Stimulated activated naive CD8-positive, alpha-beta T cell treated with anti-CD3 and anti-CD28 coated beads, Interleukin-15, Interleukin-2, amounts not matched to agents 100 ng/mL and 50 ng/mL, for 24 hours (primary cell): ENCODE measurements around the gene CXCL12.

Experiments used
- H3K27ac Mint-ChIP-seq: one replicate; pipeline ENCODE4 v1.8.0; 2021; ENCODE audit warnings: mild to moderate bottlenecking, mixed read lengths
- H3K27me3 Mint-ChIP-seq: one replicate; pipeline ENCODE4 v1.8.0; 2021; ENCODE audit warnings: mixed read lengths
- H3K36me3 Mint-ChIP-seq: one replicate; pipeline ENCODE4 v1.8.0; 2021; ENCODE audit warnings: low read depth, mixed read lengths
- H3K4me1 Mint-ChIP-seq: one replicate; pipeline ENCODE4 v1.8.0; 2021; ENCODE audit warnings: low read depth, mixed read lengths
- H3K4me3 Mint-ChIP-seq: one replicate; pipeline ENCODE4 v1.8.0; 2021; ENCODE audit warnings: mild to moderate bottlenecking, mixed read lengths
- H3K9me3 Mint-ChIP-seq: one replicate; pipeline ENCODE4 v1.8.0; 2021; ENCODE audit warnings: mixed read lengths

Gene CXCL12

DNA sequence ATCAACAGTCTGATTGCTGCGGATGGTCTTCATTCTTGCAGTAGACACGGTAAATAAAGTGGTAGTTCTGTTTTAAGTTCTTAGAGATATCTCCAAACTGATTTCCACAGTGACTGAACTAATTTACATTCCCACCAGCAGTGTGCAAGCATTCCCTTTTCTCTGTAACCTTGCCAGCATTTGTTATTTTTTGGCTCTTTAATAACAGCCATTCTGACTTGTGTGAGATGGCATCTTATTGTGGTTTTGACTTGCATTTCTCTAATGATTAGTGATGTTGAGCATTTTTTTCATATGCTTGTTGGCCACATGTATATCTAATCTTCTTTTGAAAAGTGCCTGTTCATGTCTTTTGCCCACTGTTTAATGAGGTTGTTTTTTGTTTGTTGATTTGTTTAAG is 30.2 kb upstream of the CXCL12 start:
- H3K36me3 Mint-ChIP-seq = no peaks in the 10 kb centered on the region
- no peak overlapping the region for H3K27ac Mint-ChIP-seq
- H3K27me3 Mint-ChIP-seq = peaks cover 17% of the 10 kb centered on the region
- H3K4me3 Mint-ChIP-seq = no peak overlapping the region
- peaks cover 8% of the 10 kb centered on the region for H3K9me3 Mint-ChIP-seq
- H3K4me1 Mint-ChIP-seq = no peaks in the 10 kb centered on the region

DNA sequence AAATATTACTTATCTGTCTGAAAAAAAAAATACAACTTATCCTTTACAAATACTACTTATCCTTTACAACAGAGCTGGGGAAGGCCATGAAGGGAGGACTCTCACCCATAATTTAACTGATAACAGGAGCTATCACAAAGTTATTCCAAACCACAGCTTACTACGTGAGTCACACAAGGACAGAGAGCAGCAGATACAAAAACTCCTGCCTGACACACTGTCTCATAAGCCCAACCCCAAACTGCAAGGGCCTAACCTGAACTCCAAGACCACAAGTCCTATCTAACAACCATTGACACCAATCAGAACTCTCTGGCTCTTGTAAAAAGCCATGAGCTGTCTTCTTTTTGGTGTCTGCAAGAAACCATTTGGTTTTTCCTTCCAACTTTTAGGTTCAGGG is 28.5 kb upstream of the CXCL12 start:
- Mint-ChIP-seq H3K9me3 (peaks cover 8% of the 10 kb centered on the region), H3K4me1 (no peaks in the 10 kb centered on the region), H3K27ac (no peak overlapping the region), H3K27me3 (peaks cover 17% of the 10 kb centered on the region), H3K36me3 (no peaks in the 10 kb centered on the region), H3K4me3 (no peak overlapping the region)

DNA sequence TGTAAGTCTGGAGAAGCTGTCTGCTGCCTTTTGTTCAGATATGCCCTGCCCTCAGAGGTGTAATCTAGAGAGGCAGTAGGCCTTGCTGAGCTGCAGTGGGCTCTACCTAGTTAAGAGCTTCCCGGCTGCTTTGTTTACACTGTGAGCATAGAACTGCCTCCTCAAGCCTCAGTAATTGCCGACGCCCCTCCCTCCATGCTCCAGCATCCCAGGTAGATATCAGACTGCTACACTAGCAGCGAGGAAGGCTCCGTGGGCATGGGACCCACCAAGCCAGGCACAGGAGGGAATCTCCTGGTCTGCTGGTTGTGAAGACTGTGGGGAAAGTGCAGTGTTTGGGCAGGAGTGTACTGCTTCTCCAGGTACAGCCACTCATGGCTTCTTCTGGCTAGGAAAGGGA is 26.4 kb upstream of the CXCL12 start:
- H3K36me3 Mint-ChIP-seq = no peaks in the 10 kb centered on the region
- no peak overlapping the region for H3K27ac Mint-ChIP-seq
- H3K4me3 Mint-ChIP-seq = no peak overlapping the region
- H3K27me3 Mint-ChIP-seq = peaks cover 11% of the 10 kb centered on the region
- H3K4me1 Mint-ChIP-seq = no peaks in the 10 kb centered on the region
- H3K9me3 Mint-ChIP-seq = peaks cover 8% of the 10 kb centered on the region

DNA sequence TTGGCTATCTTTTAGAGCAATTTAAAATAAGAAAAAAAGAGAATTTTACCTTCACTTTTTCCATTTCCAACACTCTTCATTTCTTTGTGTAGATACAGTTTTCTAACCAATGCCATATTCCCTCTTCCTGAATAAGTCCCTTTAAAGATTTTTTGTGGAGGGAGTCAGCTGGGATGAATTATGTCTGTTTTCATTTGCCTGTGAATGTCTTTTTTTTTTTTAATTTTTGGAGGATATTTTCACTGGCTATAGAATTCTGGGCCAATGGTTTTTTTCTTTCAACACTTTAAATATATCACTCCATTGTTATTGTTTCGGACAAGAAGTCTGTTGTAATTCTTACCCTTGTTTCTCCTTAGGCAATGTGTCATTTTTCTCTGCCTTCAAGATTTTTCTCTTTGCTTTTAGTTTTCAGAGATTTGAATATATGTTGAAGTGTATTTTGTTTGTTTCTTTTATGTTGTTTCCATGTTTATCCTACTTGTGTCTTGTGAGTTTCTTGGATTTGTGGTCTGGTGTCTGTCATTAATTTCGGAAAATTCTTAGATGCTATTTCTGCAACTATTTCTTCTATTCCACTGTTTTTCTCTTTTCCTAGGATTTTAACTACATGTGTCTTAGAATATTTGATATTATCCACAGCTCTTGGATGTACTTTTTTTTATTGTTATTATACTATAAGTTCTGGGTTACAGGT is 20.0 kb upstream of the CXCL12 start:
- Mint-ChIP-seq H3K36me3 (no peaks in the 10 kb centered on the region), H3K4me1 (no peaks in the 10 kb centered on the region), H3K4me3 (no peak overlapping the region), H3K9me3 (no peaks in the 10 kb centered on the region), H3K27me3 (peaks cover 10% of the 10 kb centered on the region), H3K27ac (no peak overlapping the region)

DNA sequence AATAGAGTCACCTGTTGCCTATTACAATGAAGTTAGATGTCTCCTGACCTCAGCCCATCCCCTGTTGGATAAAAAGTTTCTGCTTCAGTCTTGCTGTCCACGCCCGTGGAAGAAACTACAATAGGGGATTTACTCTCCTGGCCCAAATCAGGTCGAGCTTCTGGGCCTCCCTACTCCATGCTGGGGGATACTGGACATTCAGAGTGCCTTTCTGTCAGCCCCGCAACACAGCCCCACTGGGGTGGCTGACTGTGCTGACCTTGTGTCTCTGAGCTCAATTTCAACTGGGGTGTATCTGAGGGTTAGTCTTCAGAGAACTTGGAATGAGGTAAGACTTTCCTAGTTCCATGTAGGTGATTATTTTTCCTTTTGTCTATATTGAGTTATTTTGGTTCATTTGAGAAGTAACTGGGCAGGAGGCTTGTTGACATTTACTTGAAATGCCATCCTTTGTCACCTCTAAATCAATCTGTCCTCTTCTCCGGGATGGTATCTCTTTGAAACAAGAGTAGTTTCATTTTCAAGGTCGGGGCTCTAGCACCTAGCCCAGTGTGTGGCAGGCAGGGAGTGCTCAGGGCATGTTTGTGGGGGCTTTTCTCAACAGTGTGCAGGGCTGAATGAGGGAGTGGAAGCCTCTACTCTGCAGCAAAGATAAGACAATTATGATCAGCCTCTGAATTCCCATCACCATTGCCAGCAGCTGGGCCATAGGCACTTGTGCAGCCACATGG is 17.7 kb upstream of the CXCL12 start:
- no peaks in the 10 kb centered on the region for H3K9me3 Mint-ChIP-seq
- H3K4me1 Mint-ChIP-seq = no peaks in the 10 kb centered on the region

DNA sequence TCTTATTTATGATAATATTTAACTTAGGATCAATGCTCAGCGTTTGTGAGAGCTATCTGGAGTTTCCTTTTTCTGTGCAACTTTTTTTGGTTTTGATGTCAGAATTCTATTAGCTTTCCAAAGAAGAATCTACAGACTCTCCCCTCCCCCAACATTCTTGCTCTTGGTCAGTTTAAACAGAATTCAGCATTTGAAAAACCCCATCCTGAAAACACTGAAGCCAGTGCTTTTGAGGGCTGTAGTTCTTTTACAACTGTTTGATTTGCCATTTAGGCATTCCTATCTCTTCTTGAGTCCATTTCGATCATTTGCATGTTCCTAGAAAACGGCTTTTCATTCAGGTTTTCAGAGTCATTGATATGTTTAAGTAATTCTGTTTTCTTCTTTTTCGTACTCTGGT is 15.6 kb upstream of the CXCL12 start:
- H3K27ac Mint-ChIP-seq = no peak overlapping the region
- no peaks in the 10 kb centered on the region for H3K9me3 Mint-ChIP-seq
- H3K4me1 Mint-ChIP-seq = no peaks in the 10 kb centered on the region
- no peak overlapping the region for H3K4me3 Mint-ChIP-seq
- peaks cover 10% of the 10 kb centered on the region for H3K27me3 Mint-ChIP-seq
- no peaks in the 10 kb centered on the region for H3K36me3 Mint-ChIP-seq

More for the DNA sequence above, 17.7 kb upstream of the CXCL12 start:
- Mint-ChIP-seq H3K36me3 (no peaks in the 10 kb centered on the region), H3K27ac (no peak overlapping the region), H3K4me3 (no peak overlapping the region), H3K27me3 (peaks cover 10% of the 10 kb centered on the region)

DNA sequence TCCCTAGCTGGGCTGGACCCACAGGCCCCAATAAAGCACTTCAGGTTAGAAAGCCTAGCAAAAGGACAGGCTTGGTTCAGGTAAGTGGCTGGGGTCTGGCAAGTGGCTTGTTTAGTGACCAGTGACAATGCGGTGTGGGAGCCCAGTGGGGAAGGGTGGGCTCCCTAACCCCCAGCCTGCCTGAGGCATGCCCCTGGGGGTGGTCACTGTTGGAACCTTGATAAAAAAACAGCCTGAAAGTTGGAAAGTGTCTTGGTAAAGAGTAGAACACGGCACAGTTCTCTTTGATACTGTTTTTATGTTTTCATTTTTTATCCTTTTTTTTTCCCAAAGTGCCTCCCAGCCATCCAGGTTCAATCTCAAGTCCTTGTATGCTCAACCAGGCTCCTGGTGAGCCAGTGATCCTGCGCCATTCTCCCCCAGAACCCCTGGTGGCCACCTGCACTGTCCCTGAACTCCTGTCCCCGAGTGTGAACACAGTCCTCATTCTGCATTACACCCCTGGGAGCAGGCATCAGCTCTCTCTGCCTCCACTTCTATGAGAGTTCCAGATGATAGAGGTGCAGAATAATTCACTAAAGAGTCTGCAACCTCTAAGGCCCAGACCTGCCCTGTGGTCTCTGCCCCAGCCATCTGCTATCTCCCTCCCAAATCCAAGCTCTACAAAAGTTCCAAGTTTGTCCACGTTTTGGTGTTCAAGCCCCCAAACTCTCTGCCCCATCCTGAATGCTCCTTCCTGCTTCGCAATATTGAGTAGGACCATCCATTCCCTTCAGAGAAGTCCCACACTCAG is 15.0 kb upstream of the CXCL12 start:
- Mint-ChIP-seq H3K9me3 (no peaks in the 10 kb centered on the region), H3K4me3 (no peak overlapping the region), H3K36me3 (no peaks in the 10 kb centered on the region), H3K27me3 (peaks cover 10% of the 10 kb centered on the region), H3K27ac (no peak overlapping the region), H3K4me1 (no peaks in the 10 kb centered on the region)

DNA sequence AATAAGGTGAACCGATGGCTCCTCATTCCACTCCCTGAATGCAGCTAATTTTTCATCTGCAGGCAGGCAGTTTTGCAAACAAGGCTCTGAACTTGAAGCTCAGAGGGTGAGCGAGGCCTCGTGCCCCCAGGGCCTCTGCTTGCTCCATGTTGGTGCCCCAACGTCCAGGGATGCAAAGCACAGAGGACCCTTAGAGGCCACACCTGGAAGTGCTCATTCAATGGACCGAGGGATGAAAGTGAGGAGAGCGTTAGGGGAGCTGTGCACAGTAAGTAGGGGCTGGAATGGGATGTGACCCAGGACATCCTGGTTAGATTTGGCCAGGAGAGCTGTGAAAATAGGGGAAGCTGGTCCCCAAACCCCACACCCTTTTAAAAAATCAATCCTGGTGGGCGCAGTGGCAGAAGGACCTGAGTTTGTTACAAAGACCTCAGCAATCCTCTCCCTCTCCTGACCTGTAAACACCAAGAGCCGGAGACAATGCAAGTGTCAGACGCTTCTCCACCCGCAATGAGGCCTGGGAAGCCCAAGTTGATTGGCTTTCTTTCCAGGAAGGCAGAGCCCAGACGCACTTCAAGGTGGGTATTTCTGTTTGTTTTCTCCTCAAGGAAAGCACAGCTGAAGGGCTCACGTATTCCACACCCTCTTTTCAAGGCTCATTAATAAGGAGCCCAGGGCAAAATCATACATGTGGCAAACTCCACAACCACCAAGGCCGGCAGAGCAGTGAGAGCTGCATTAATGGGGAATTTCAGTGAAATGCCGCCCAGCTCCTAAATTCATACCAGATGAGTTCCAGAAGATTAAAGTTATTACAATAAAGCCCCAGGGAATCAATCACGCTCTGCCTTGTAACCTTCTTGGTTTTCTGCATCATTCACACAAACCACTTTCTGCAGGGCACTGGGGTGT is 14.1 kb upstream of the CXCL12 start:
- Mint-ChIP-seq H3K27ac (no peak overlapping the region), H3K4me1 (no peaks in the 10 kb centered on the region), H3K4me3 (no peak overlapping the region), H3K36me3 (no peaks in the 10 kb centered on the region), H3K27me3 (peaks cover 10% of the 10 kb centered on the region), H3K9me3 (no peaks in the 10 kb centered on the region)

DNA sequence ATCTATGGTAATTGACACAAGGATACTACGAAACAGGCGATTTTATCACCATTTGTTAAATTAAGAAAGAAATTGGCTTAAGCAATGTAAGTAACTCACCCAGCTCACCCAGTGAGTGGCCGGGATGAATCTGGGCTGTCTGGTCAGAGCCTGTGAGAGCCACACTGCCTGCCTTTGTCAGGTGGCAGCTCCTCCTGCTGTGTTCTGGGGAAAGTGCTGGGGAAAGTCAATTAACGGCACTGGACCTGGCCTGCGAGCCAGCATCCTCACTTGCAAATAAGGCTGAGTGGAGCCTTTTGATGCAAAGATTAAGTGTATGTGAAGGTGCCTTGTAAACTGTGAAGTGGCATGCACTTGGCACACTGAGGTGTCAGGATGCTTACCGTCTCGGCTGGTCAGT is 13.4 kb upstream of the CXCL12 start:
- no peak overlapping the region for H3K27ac Mint-ChIP-seq
- H3K9me3 Mint-ChIP-seq = no peaks in the 10 kb centered on the region
- no peaks in the 10 kb centered on the region for H3K4me1 Mint-ChIP-seq
- no peak overlapping the region for H3K4me3 Mint-ChIP-seq
- H3K27me3 Mint-ChIP-seq = peaks cover 6% of the 10 kb centered on the region
- H3K36me3 Mint-ChIP-seq = no peaks in the 10 kb centered on the region

DNA sequence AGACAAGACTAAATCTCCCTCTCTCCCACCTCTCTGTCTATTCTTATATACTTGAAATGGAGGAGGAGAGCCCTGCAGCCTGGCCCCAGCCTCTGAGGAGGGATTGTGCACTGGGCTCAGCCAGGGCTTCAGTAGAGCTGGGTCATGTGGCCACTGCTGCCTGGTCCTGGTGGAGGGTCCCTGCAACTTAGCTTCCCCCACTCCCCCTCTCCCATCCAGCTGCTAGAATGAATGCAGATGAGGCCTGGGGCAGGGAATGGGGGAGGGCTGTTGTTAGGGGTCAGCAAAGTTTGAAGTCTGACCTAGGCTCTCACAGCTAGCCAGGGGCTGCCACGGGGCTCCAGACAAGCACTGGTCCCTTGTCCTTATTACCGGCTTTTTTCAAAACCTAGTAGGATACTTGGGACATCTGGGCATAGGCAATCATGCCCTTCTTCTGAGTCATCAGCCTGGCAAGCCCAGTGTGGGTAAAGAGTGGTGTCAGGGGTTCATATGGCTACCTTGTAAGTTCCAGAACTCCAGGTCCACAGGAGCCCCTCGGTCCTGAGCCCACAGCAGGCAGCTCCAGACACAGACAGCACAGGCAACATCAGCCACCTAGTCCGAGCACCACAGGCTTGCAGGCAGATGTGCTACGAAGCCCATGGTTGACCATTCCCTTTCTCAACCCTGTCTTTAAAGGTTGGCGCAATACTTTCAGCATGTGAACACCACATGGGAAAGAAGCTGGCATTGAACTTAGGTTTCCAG is 12.8 kb upstream of the CXCL12 start:
- Mint-ChIP-seq H3K27me3 (peaks cover 8% of the 10 kb centered on the region), H3K4me3 (no peak overlapping the region), H3K9me3 (no peaks in the 10 kb centered on the region), H3K27ac (no peak overlapping the region), H3K4me1 (no peaks in the 10 kb centered on the region), H3K36me3 (no peaks in the 10 kb centered on the region)

DNA sequence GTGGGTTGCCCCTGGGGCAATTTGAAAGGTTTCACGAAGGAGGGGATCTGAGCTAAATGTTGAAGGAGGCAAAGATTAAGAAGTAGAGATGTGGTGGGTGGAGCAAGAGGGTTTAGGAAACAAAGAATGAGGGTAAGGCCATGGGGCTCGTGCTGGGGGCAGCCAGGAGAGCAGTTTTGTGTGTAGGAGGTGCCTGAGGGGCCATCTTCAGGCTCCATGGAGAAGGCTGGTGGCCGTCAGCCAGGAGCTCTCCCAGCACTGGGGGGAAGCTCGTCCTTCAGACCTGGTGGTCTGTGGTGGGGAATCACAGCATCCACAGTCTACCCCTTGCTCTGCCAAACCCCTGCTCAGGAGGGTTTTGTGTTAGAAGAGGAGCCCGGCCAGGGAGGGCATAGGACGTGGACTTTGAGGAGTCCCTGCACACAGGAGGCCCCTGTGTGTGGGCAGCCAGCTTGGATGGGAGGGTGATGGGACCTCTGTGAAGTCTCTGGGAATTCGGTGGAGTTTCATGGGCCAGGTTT is 11.8 kb upstream of the CXCL12 start:
- H3K36me3 Mint-ChIP-seq = no peaks in the 10 kb centered on the region

DNA sequence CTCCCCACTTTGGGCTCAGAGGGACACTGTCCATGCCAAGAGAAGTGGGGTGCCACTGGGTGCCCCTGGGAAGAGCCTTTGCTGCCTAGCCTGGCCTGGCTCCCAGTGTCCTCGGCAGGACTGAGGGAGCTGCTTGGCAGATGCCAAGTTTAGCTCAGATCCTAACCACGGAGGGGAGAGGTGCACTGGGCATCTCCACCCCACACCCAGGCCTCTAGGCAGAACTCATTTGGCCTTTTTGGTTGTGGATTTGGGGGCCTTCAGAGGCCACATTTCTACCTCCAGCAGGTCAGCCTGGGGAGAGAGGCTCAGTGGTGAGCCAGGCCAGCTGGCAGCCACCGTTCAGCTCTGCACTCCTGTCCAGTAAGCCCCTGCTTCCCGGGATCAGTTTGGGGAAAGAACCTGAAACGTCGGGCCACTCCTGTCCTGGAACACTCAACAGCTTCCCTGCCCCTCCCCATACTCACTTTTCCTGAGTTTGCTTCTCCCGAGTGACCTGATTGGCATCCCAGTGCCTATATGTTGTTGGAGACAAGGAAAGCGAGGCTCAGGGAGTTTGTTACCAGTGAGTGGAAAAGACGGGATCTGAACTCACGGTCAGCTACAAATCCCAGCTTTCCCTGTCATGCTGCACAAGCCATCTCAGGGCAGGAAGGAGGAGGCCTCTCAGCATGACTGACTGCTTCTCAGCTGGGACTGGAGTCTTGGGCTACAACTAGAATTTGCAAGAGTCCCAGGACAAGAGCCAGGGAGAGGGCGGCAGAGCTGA is 11.2 kb upstream of the CXCL12 start:
- no peaks in the 10 kb centered on the region for H3K36me3 Mint-ChIP-seq

More for the DNA sequence above, 11.8 kb upstream of the CXCL12 start:
- Mint-ChIP-seq H3K4me3 (no peak overlapping the region), H3K27me3 (peaks cover 14% of the 10 kb centered on the region), H3K27ac (no peak overlapping the region), H3K9me3 (no peaks in the 10 kb centered on the region), H3K4me1 (no peaks in the 10 kb centered on the region)

DNA sequence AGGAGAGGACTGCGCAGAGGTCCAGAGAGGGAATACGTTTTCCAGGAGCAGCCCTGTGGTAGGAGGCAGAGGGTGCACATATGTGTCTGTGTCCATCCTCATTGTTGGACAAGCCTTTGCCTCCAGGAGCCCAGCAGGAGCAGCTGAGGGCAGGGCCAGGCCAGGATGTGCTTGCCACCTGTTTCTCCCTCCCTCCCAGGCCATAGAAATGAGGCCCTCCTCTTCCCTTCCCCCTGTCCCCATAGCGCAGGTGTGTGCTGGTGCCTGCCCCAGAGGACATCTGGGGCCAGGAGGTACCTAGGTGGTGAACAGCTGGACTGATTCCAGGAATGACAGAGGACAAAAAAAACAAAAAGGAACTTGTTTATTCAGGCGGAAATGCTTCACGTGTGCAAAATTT is 10.5 kb upstream of the CXCL12 start:
- Mint-ChIP-seq H3K9me3 (no peaks in the 10 kb centered on the region), H3K27ac (no peak overlapping the region), H3K4me3 (no peak overlapping the region), H3K27me3 (peaks cover 8% of the 10 kb centered on the region), H3K36me3 (no peaks in the 10 kb centered on the region), H3K4me1 (no peaks in the 10 kb centered on the region)

More for the DNA sequence above, 11.2 kb upstream of the CXCL12 start:
- Mint-ChIP-seq H3K9me3 (no peaks in the 10 kb centered on the region), H3K4me3 (no peak overlapping the region), H3K27ac (no peak overlapping the region), H3K27me3 (peaks cover 14% of the 10 kb centered on the region), H3K4me1 (no peaks in the 10 kb centered on the region)
